HCT116 (cell line): ENCODE results near the gene TIMM50. TPM values are rescaled to one million over a fixed set of nuclear protein-coding genes. Genes with fewer than 3 reads are reported as not detected.

ENCODE experiments used
- ATAC-seq: fragments of 200-7000 bp; cut with Tn5 transposase; 2 replicates; pipeline ENCODE4 v1.9.1; 2020; ENCODE audit warnings: mild to moderate bottlenecking, moderate library complexity
- Bru-seq: library from RNA; stranded (reverse); fragments of 400-500 nt; gene quantifications from one replicate; lab custom pipeline; 2021; lab: Mats Ljungman, UMichigan
- BruChase-seq, 2 experiments: library from RNA; stranded (reverse); fragments of 400-500 nt; gene quantifications; one replicate each; lab custom pipeline; 2021; lab: Mats Ljungman, UMichigan
- BruUV-seq: library from RNA; stranded (reverse); fragments of 400-500 nt; replicated peaks from 2 replicates; lab custom pipeline; 2021; lab: Mats Ljungman, UMichigan
- CTCF ChIA-PET: fragments of 300-600 bp; sonication (Branson Sonifier 250); formaldehyde crosslinking; loops from one replicate; lab custom pipeline; 2021; ENCODE audit warnings: antibody characterized with exemption; lab: Charles Lee
- POLR2A ChIA-PET: fragments of 300-600, 350-600 bp; sonication (Branson Sonifier 250); formaldehyde crosslinking; loops from one replicate; lab custom pipeline; 2021; ENCODE audit warnings: antibody characterized with exemption; lab: Charles Lee
- RAD21 ChIA-PET, 2 experiments: fragments of 300-600 bp; sonication (Branson Sonifier 250); formaldehyde crosslinking; loops; one replicate each; lab custom pipeline; 2023; ENCODE audit warnings: low total read pairs in 2 of 2; ENCODE audit not compliant: uncharacterized antibody in 2 of 2, unreplicated experiment in 2 of 2, low non-redundant PET in 1 of 2; lab: Charles Lee
- DNase-seq: peaks from one replicate; pipeline ENCODE4 v3.0.0-alpha.2; 2010; ENCODE audit warnings: low read depth, low spot score
- H2AFZ ChIP-seq: fragments of 200-600 bp; shearing (Covaris generic), sonication (generic); 2 replicates; pipeline ENCODE4 v1.6.1; 2017; ENCODE audit warnings: low read depth, mixed run types, mixed read lengths, antibody characterized with exemption, low read length; ENCODE audit not compliant: poor library complexity, severe bottlenecking
- H3K27ac ChIP-seq: 2 replicates; pipeline ENCODE4 v1.5.1; 2012; ENCODE audit warnings: low read depth, low read length
- H3K27me3 ChIP-seq: fragments of 200-600 bp; sonication (generic); 2 replicates; pipeline ENCODE4 v1.6.1; 2016; ENCODE audit warnings: mixed run types, low read length, mixed read lengths; ENCODE audit not compliant: insufficient read depth
- H3K36me3 ChIP-seq, 2 experiments: fragments of 200-500 bp in 1 of 2; fragments of 200-600 bp in 1 of 2; sonication (Bioruptor generic) in 1 of 2; sonication (generic) in 1 of 2; 2 replicates each; pipeline versions ENCODE4 v1.5.1 to v1.6.1; 2014 to 2016; ENCODE audit warnings: low read length in 2 of 2, inconsistent platforms in 1 of 2, mixed read lengths in 1 of 2, mixed run types in 1 of 2; ENCODE audit not compliant: insufficient read depth in 2 of 2, control insufficient read depth in 1 of 2
- H3K4me1 ChIP-seq, 2 experiments: fragments of 200-600 bp in 1 of 2; sonication (generic) in 1 of 2; 2 replicates each; pipeline versions ENCODE4 v1.5.1 to v1.6.1; 2012 to 2017; ENCODE audit warnings: low read length in 2 of 2, inconsistent platforms in 1 of 2, mild to moderate bottlenecking in 1 of 2, mixed read lengths in 1 of 2, mixed run types in 1 of 2, moderate library complexity in 1 of 2; ENCODE audit not compliant: insufficient read depth in 2 of 2, control insufficient read depth in 1 of 2
- H3K4me2 ChIP-seq: fragments of 200-600 bp; sonication (generic); 2 replicates; pipeline ENCODE4 v1.6.1; 2017; ENCODE audit warnings: mixed run types, low read length, mixed read lengths
- H3K4me3 ChIP-seq, 2 experiments: fragments of 200-600 bp in 1 of 2; sonication (generic) in 1 of 2; replicated peaks in 1 of 2; 2 replicates each; pipeline ENCODE4 v1.5.1; 2011 to 2016; ENCODE audit warnings: low read length in 2 of 2, control low read depth in 1 of 2, low read depth in 1 of 2, mild to moderate bottlenecking in 1 of 2, mixed read lengths in 1 of 2, mixed run types in 1 of 2
- H3K79me2 ChIP-seq: fragments of 200-600 bp; sonication (generic); 2 replicates; pipeline ENCODE4 v1.6.1; 2017; ENCODE audit warnings: mild to moderate bottlenecking, mixed run types, low read length, moderate library complexity, mixed read lengths; ENCODE audit not compliant: insufficient read depth
- H3K9ac ChIP-seq: fragments of 200-600 bp; sonication (generic); 2 replicates; pipeline ENCODE4 v1.6.1; 2016; ENCODE audit warnings: low read length, mixed read lengths
- H3K9me2 ChIP-seq: fragments of 200-600 bp; sonication (generic), shearing (Covaris generic); 2 replicates; pipeline ENCODE4 v1.6.1; 2017; ENCODE audit warnings: mixed run types, mild to moderate bottlenecking, moderate library complexity; ENCODE audit not compliant: insufficient read depth
- H3K9me3 ChIP-seq, 2 experiments: fragments of 200-500 bp in 1 of 2; fragments of 200-600 bp in 1 of 2; sonication (Bioruptor generic) in 1 of 2; sonication (generic) in 1 of 2; 2 replicates each; pipeline ENCODE4 v1.6.1; 2014 to 2017; ENCODE audit warnings: low read length in 2 of 2, mixed read lengths in 2 of 2, inconsistent platforms in 1 of 2, low read depth in 1 of 2, mild to moderate bottlenecking in 1 of 2, mixed run types in 1 of 2, moderate library complexity in 1 of 2; ENCODE audit not compliant: control insufficient read depth in 1 of 2, insufficient read depth in 1 of 2
- H4K20me1 ChIP-seq: fragments of 200-600 bp; sonication (generic), shearing (Covaris generic); 2 replicates; pipeline ENCODE4 v1.6.1; 2017; ENCODE audit warnings: mixed run types, mild to moderate bottlenecking, moderate library complexity; ENCODE audit not compliant: insufficient read depth
- CBX3 ChIP-seq: IDR thresholded peaks from 2 replicates; pipeline ENCODE4 v1.6.1; 2012; ENCODE audit warnings: low read depth
- CEBPB ChIP-seq: IDR thresholded peaks from 2 replicates; pipeline ENCODE4 v1.6.1; 2012; ENCODE audit warnings: low read depth
- EGR1 ChIP-seq: IDR thresholded peaks from 2 replicates; pipeline ENCODE4 v1.6.1; 2012; ENCODE audit warnings: low read depth
- ELF1 ChIP-seq: IDR thresholded peaks from 2 replicates; pipeline ENCODE4 v1.6.1; 2012; ENCODE audit warnings: low read depth, borderline replicate concordance
- EZH2 ChIP-seq: fragments of 200-600 bp; sonication (generic); IDR thresholded peaks from 2 replicates; pipeline ENCODE4 v1.6.1; 2017; ENCODE audit warnings: antibody characterized with exemption, mixed run types
- EZH2phosphoT487 ChIP-seq: fragments of 200-600 bp; IDR thresholded peaks from 2 replicates; pipeline ENCODE4 v1.6.1; 2018; ENCODE audit warnings: antibody characterized with exemption, borderline replicate concordance
- FOSL1 ChIP-seq: IDR thresholded peaks from 2 replicates; pipeline ENCODE4 v1.6.1; 2012; ENCODE audit warnings: low read depth
- POLR2A ChIP-seq: IDR thresholded peaks from 2 replicates; pipeline ENCODE4 v1.7.0; 2011; ENCODE audit warnings: borderline replicate concordance; ENCODE audit not compliant: insufficient read depth, insufficient read length; ENCODE audit errors: extremely low read depth
- POLR2AphosphoS5 ChIP-seq: IDR thresholded peaks from 2 replicates; pipeline ENCODE4 v1.6.1; 2011; ENCODE audit warnings: mild to moderate bottlenecking, low read depth, low read length, moderate library complexity
- RAD21 ChIP-seq: IDR thresholded peaks from 2 replicates; pipeline ENCODE4 v1.6.1; 2012; ENCODE audit warnings: low read depth, mild to moderate bottlenecking
- SIN3A ChIP-seq: IDR thresholded peaks from 2 replicates; pipeline ENCODE4 v1.6.1; 2012; ENCODE audit warnings: low read depth
- SRF ChIP-seq: IDR thresholded peaks from 2 replicates; pipeline ENCODE4 v1.6.1; 2012; ENCODE audit warnings: low read depth
- TCF7L2 ChIP-seq: IDR thresholded peaks from 2 replicates; pipeline ENCODE4 v1.7.0; 2011; ENCODE audit warnings: borderline replicate concordance, inconsistent platforms; ENCODE audit not compliant: insufficient read depth, insufficient read length; ENCODE audit errors: extremely low read depth
- YY1 ChIP-seq: IDR thresholded peaks from 2 replicates; pipeline ENCODE4 v1.6.1; 2011; ENCODE audit warnings: low read length, low read depth, moderate library complexity, mild to moderate bottlenecking; ENCODE audit not compliant: insufficient replicate concordance; ENCODE audit errors: extremely low read depth
- ZFX ChIP-seq: fragments of 450-650 bp; IDR thresholded peaks from 2 replicates; pipeline ENCODE4 v1.6.1; 2017
- ZNF274 ChIP-seq: fragments of 200-500 bp; sonication (Bioruptor generic); IDR thresholded peaks from 2 replicates; pipeline ENCODE4 v1.6.1; 2014; ENCODE audit warnings: mild to moderate bottlenecking, low read depth, low read length, inconsistent platforms
- intact Hi-C: fragments of 100-400 bp; cut with micrococcal nuclease; formaldehyde crosslinking; loops from 2 replicates; pipeline ENCODE4 v1.10.0; 2022
- long read RNA-seq: library from polyadenylated mRNA; unstranded; transcript quantifications from one replicate; pipeline ENCODE4 v2.0.0, GENCODE V29; 2021; ENCODE audit not compliant: unreplicated experiment
- polyA plus RNA-seq: library from polyadenylated mRNA; unstranded; fragments of >200 nt; gene quantifications from 2 replicates; pipeline ENCODE4 v1.2.1, GENCODE V29; 2012; ENCODE audit warnings: missing spikeins
- total RNA-seq: library from RNA; stranded (reverse); gene quantifications from one replicate; pipeline ENCODE4 v1.2.1, GENCODE V29; 2021; ENCODE audit not compliant: unreplicated experiment
- TF ChIP-seq, protein P1 (sequence below), 3 experiments: fragments of 200-600 bp in 1 of 3; sonication (generic) in 1 of 3; IDR thresholded peaks in 2 of 3; conservative IDR thresholded peaks in 1 of 3; 2 replicates each; pipeline ENCODE4 v1.5.1; 2012 to 2017; ENCODE audit warnings: low read depth in 2 of 3, low read length in 2 of 3, antibody characterized with exemption in 1 of 3, borderline replicate concordance in 1 of 3, control low read depth in 1 of 3, mild to moderate bottlenecking in 1 of 3, mixed read lengths in 1 of 3, mixed run types in 1 of 3, moderate library complexity in 1 of 3; ENCODE audit not compliant: insufficient read depth in 1 of 3
- TF ChIP-seq, protein P2 (sequence below): IDR thresholded peaks from 2 replicates; pipeline ENCODE4 v1.6.1; 2012; ENCODE audit warnings: low read depth
- TF ChIP-seq, protein P3 (sequence below): IDR thresholded peaks from 2 replicates; pipeline ENCODE4 v1.6.1; 2012

TIMM50 gene
- 111 TPM for total RNA-seq
- polyA plus RNA-seq = 97.4 and 117 TPM in 2 replicates
- Bru-seq, nascent RNA = percentile 80 among the genes with signal in this experiment
- BruChase-seq, experiment 1, labeled RNA remaining after a 6-hour chase = percentile 88 among the genes with signal in this experiment
- percentile 81 among the genes with signal in this experiment for BruChase-seq, experiment 2, labeled RNA remaining after a 2-hour chase
- long read RNA-seq, transcript TIMM50-201 (11 exons, 1,612 nt) = major isoform, 131 of 163 reads
- long read RNA-seq, partial matches to known transcripts = 5 of 163 reads
- long read RNA-seq, other reads (novel, unspliced or antisense) = 23 of 163 reads

DNA sequence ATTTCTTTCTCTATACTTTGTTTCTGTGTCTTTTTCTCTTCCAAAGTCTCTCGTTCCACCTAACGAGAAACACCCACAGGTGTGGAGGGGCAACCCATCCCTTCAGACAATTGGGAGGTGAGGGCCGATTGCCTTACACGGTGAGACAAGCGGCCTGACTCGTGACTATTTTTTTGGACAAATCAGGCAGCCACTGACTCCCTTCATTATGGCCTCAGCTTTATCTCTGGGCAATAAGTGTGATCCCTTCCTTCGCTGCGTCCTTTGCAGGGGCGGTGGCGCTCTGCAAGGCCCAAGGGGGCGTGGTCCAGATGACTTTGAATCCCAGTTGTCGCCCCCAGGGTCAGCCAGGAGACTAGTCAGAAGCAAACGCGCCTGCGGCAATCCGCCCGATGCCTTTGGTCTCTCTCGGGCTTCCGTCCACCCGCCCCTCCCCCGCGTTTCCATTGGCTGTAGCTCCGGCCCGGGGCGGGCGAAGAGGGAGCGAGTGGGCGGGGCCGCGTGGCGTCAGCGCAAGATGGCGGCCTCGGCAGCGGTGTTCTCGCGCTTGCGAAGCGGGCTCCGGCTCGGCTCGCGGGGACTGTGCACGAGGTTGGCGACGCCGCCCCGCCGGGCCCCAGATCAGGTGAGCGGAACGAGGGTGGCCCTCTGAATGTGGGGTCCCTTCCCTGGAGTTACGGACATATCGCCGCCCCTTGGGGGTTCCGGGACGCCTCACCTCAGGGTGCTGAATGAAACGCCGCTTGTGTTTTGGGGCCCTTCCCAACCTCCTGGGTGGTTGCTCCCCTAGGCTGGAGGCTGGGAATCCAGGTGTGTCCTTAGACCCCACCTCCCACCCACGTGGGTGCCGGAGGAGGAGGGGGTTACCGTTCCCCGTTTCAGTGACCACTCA, at the start of gene TIMM50:
Gene TIMM50 (plus strand): TSS at position 502 of the 892 bp plus-strand sequence. CDS start 16 bp downstream, at position 518.
- DNase-seq (peak; percentile 90), ATAC-seq (peak; percentile 91)
- no peaks in the 10 kb centered on the region for H3K9me2 ChIP-seq
- H3K79me2 ChIP-seq = peaks cover 47% of the 10 kb centered on the region
- peaks cover 20 to 31% of the 10 kb centered on the region in 2 experiments; a peak in 3 of 4 replicates for H3K36me3 ChIP-seq
- peak within 1 kb of the TSS; percentile 100 for H3K9ac ChIP-seq
- peaks cover 6 to 16% of the 10 kb centered on the region in 2 experiments for H3K4me1 ChIP-seq
- ChIA-PET POLR2A (interaction anchor here (0.7 to 1.0 kb wide), 2 partner anchors 35 to 45 kb away, joined by 3 to 7 read pairs; partner anchors contain the start of genes RPS16 and SUPT5H), RAD21 (interaction anchor here in 1 of 2 experiments (0.6 kb wide), 1 partner anchor 40 kb away, joined by 4 read pairs; no protein-coding TSS in a partner anchor), CTCF (no interaction called here)
- H4K20me1 ChIP-seq = no peaks in the 10 kb centered on the region
- H3K9me3 ChIP-seq = no peaks in the 10 kb centered on the region
- H3K27ac ChIP-seq = peak within 1 kb of the TSS; percentile 87
- H3K27me3 ChIP-seq = no peaks in the 10 kb centered on the region
- peak within 1 kb of the TSS; percentile 32 for H2AFZ ChIP-seq
- intact Hi-C loops = no loop called here
- BruUV-seq = TSS peak; percentile 67
- H3K4me3 ChIP-seq = peak within 1 kb of the TSS; percentile 99 to 100
- peak within 1 kb of the TSS; percentile 99 for H3K4me2 ChIP-seq
- TF ChIP-seq ELF1 = no peak
- peak; percentile 95 for TF ChIP-seq YY1
- peak; percentile 90 for TF ChIP-seq EGR1
- peak; percentile 51; the same call in 1 of the 2 replicates for TF ChIP-seq SIN3A
- TF ChIP-seq RAD21 = no peak
- no peak for TF ChIP-seq ZNF274
- peak; percentile 35 for TF ChIP-seq POLR2A
- 0 out of 2 replicates have a peak, but pooled peaks have one; percentile 24 for TF ChIP-seq ZFX
- TF ChIP-seq SRF = no peak
- TF ChIP-seq CBX3 = no peak
- TF ChIP-seq FOSL1 = no peak
- TF ChIP-seq, protein P1, sequence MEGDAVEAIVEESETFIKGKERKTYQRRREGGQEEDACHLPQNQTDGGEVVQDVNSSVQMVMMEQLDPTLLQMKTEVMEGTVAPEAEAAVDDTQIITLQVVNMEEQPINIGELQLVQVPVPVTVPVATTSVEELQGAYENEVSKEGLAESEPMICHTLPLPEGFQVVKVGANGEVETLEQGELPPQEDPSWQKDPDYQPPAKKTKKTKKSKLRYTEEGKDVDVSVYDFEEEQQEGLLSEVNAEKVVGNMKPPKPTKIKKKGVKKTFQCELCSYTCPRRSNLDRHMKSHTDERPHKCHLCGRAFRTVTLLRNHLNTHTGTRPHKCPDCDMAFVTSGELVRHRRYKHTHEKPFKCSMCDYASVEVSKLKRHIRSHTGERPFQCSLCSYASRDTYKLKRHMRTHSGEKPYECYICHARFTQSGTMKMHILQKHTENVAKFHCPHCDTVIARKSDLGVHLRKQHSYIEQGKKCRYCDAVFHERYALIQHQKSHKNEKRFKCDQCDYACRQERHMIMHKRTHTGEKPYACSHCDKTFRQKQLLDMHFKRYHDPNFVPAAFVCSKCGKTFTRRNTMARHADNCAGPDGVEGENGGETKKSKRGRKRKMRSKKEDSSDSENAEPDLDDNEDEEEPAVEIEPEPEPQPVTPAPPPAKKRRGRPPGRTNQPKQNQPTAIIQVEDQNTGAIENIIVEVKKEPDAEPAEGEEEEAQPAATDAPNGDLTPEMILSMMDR (IDR thresholded peaks at IDR 0.05 in 2 of 3, conservative IDR thresholded peaks at IDR 0.05 in 1 of 3; ENCODE audit: borderline replicate concordance in 1 of 3, insufficient read depth in 1 of 3, low read depth in 2 of 3, low read length in 2 of 3) = no peak
- TF ChIP-seq EZH2phosphoT487 = no peak
- no peak for TF ChIP-seq CEBPB
- TF ChIP-seq, protein P2, sequence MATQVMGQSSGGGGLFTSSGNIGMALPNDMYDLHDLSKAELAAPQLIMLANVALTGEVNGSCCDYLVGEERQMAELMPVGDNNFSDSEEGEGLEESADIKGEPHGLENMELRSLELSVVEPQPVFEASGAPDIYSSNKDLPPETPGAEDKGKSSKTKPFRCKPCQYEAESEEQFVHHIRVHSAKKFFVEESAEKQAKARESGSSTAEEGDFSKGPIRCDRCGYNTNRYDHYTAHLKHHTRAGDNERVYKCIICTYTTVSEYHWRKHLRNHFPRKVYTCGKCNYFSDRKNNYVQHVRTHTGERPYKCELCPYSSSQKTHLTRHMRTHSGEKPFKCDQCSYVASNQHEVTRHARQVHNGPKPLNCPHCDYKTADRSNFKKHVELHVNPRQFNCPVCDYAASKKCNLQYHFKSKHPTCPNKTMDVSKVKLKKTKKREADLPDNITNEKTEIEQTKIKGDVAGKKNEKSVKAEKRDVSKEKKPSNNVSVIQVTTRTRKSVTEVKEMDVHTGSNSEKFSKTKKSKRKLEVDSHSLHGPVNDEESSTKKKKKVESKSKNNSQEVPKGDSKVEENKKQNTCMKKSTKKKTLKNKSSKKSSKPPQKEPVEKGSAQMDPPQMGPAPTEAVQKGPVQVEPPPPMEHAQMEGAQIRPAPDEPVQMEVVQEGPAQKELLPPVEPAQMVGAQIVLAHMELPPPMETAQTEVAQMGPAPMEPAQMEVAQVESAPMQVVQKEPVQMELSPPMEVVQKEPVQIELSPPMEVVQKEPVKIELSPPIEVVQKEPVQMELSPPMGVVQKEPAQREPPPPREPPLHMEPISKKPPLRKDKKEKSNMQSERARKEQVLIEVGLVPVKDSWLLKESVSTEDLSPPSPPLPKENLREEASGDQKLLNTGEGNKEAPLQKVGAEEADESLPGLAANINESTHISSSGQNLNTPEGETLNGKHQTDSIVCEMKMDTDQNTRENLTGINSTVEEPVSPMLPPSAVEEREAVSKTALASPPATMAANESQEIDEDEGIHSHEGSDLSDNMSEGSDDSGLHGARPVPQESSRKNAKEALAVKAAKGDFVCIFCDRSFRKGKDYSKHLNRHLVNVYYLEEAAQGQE = no peak
- TF ChIP-seq TCF7L2 = peak; percentile 84
- no peak for TF ChIP-seq EZH2
- TF ChIP-seq, protein P3, sequence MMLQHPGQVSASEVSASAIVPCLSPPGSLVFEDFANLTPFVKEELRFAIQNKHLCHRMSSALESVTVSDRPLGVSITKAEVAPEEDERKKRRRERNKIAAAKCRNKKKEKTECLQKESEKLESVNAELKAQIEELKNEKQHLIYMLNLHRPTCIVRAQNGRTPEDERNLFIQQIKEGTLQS = no peak
- TF ChIP-seq POLR2AphosphoS5 = peak; percentile 76
